ENCODE results near the gene ZNF76. TPM values are rescaled to one million over a fixed set of nuclear protein-coding genes. Genes with fewer than 3 reads are reported as not detected.
A peak's percentile ranks its signal among the peaks of the same experiment; 100 is the strongest.

The ZNF76 gene
- total and polyA plus RNA-seq, 9 of the 15 experiments (the other 6 are each of a cell fraction or from before 2014, with no cell fraction given): 1.2 to 17.8 (median 10.7) TPM

DNA sequence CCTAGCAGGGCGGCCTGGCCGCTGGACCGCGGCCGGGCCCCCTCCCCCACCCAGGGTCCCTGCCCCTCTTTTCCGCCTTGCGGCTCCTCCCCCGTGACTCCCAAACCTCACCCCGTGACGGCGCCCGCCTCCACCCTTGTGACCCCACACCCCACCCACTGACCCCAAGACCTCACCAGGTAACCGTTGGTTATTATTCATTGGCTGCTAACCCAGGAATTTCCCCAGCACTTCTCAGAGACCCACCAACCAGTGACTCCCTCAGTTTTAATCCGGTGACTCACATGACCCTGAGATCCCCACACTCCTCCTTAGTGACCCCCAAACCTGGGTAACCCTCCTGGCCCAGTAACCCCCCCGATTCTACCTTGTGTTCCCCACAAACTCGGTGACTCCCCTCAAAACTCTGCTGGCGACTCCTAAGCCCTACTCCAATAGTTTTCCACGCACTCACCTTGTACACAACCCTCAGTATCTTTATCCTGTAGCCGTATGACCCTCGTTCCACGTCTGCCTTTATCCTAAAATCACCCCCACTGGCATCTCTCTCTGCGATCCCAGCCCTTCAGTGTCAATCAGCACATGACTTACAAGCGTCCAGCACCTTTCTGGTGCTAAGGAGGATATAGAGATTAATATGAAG lies 534 bp downstream of the ZNF76 start (continued):
- TF ChIP-seq, protein P1, sequence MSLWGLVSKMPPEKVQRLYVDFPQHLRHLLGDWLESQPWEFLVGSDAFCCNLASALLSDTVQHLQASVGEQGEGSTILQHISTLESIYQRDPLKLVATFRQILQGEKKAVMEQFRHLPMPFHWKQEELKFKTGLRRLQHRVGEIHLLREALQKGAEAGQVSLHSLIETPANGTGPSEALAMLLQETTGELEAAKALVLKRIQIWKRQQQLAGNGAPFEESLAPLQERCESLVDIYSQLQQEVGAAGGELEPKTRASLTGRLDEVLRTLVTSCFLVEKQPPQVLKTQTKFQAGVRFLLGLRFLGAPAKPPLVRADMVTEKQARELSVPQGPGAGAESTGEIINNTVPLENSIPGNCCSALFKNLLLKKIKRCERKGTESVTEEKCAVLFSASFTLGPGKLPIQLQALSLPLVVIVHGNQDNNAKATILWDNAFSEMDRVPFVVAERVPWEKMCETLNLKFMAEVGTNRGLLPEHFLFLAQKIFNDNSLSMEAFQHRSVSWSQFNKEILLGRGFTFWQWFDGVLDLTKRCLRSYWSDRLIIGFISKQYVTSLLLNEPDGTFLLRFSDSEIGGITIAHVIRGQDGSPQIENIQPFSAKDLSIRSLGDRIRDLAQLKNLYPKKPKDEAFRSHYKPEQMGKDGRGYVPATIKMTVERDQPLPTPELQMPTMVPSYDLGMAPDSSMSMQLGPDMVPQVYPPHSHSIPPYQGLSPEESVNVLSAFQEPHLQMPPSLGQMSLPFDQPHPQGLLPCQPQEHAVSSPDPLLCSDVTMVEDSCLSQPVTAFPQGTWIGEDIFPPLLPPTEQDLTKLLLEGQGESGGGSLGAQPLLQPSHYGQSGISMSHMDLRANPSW (CRISPR knock-in tag; IDR thresholded peaks at IDR 0.05): no peak
- TF ChIP-seq ZNF324 (CRISPR knock-in tag; IDR thresholded peaks at IDR 0.05) (0 out of 2 replicates have a peak, but pooled peaks have one; percentile 31), MYC (IDR thresholded peaks at IDR 0.05; ENCODE audit: low read depth, low read length) (no peak; the same call in 1 of the 2 replicates), MYC (CRISPR knock-in tag; IDR thresholded peaks at IDR 0.05; ENCODE audit: borderline replicate concordance, low read depth) (0 out of 2 replicates have a peak, but pooled peaks have one; percentile 25), SRSF9 (IDR thresholded peaks at IDR 0.05; ENCODE audit: borderline replicate concordance, low read depth, low read length) (no peak), ETS2 (tag; IDR thresholded peaks at IDR 0.05; ENCODE audit: borderline replicate concordance, poor library complexity, severe bottlenecking) (no peak), SMARCC2 (IDR thresholded peaks at IDR 0.05; ENCODE audit: low read depth) (peak; percentile 37; the same call in 1 of the 2 replicates), MTA3 (IDR thresholded peaks at IDR 0.05; ENCODE audit: borderline replicate concordance) (peak; percentile 9; the same call in 1 of the 2 replicates), PHF21A (IDR thresholded peaks at IDR 0.05; ENCODE audit: borderline replicate concordance, low read depth) (0 out of 2 replicates have a peak, but pooled peaks have one; percentile 68), ZNF146 (CRISPR knock-in tag; IDR thresholded peaks at IDR 0.05; ENCODE audit: unreplicated experiment) (no peak), PML (IDR thresholded peaks at IDR 0.05; ENCODE audit: low read length) (no peak), PTTG1 (tag; IDR thresholded peaks at IDR 0.05; ENCODE audit: low read depth) (no peak), ELF4 (CRISPR knock-in tag; IDR thresholded peaks at IDR 0.05) (peak; percentile 86; the same call in 1 of the 2 replicates), RHOXF2B (CRISPR knock-in tag; conservative IDR thresholded peaks at IDR 0.05) (no peak)
- TF ChIP-seq, protein P2, sequence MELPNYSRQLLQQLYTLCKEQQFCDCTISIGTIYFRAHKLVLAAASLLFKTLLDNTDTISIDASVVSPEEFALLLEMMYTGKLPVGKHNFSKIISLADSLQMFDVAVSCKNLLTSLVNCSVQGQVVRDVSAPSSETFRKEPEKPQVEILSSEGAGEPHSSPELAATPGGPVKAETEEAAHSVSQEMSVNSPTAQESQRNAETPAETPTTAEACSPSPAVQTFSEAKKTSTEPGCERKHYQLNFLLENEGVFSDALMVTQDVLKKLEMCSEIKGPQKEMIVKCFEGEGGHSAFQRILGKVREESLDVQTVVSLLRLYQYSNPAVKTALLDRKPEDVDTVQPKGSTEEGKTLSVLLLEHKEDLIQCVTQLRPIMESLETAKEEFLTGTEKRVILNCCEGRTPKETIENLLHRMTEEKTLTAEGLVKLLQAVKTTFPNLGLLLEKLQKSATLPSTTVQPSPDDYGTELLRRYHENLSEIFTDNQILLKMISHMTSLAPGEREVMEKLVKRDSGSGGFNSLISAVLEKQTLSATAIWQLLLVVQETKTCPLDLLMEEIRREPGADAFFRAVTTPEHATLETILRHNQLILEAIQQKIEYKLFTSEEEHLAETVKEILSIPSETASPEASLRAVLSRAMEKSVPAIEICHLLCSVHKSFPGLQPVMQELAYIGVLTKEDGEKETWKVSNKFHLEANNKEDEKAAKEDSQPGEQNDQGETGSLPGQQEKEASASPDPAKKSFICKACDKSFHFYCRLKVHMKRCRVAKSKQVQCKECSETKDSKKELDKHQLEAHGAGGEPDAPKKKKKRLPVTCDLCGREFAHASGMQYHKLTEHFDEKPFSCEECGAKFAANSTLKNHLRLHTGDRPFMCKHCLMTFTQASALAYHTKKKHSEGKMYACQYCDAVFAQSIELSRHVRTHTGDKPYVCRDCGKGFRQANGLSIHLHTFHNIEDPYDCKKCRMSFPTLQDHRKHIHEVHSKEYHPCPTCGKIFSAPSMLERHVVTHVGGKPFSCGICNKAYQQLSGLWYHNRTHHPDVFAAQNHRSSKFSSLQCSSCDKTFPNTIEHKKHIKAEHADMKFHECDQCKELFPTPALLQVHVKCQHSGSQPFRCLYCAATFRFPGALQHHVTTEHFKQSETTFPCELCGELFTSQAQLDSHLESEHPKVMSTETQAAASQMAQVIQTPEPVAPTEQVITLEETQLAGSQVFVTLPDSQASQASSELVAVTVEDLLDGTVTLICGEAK (IDR thresholded peaks at IDR 0.05): peak; percentile 59
- TF ChIP-seq, protein P2 (CRISPR knock-in tag; IDR thresholded peaks at IDR 0.05): no peak

Measured in K562 (cell line).